Activated naive CD8-positive, alpha-beta T cell treated with anti-CD3 and anti-CD28 coated beads, Interleukin-2, amount 50 U/mL, for 16 hours (primary cell): ENCODE results near the gene TSKU.

Experiments
- DNase-seq: peaks from one replicate; pipeline ENCODE4 v3.0.0-alpha.2; 2020; ENCODE audit warnings: low read depth, low spot score

The TSKU gene

GRCh38 chr11:76752321-76753143 lies 30.6 kb upstream of the TSKU start:
- no peak for DNase-seq

- DNase-seq = no peak
Measured at GRCh38 chr11:76753449-76753848, 29.7 kb upstream of the TSKU start.

GRCh38 chr11:76753950-76754349 lies 29.2 kb upstream of the TSKU start:
- no peak for DNase-seq

GRCh38 chr11:76756341-76756741 lies 26.8 kb upstream of the TSKU start:
- DNase-seq = no peak

GRCh38 chr11:76758311-76758710 lies 24.8 kb upstream of the TSKU start:
- DNase-seq = no peak

GRCh38 chr11:76759092-76759491 lies 24.1 kb upstream of the TSKU start:
- DNase-seq = no peak

- DNase-seq = no peak
Measured at GRCh38 chr11:76759517-76759916, 23.6 kb upstream of the TSKU start.

- DNase-seq = no peak
Measured at GRCh38 chr11:76760236-76760635, 22.9 kb upstream of the TSKU start.

- DNase-seq = no peak
Measured at GRCh38 chr11:76761718-76762355, 21.3 kb upstream of the TSKU start.

GRCh38 chr11:76762356-76762752 lies 20.8 kb upstream of the TSKU start:
- DNase-seq = no peak

GRCh38 chr11:76762867-76763572 lies 20.1 kb upstream of the TSKU start:
- no peak for DNase-seq

GRCh38 chr11:76763573-76764346 lies 19.4 kb upstream of the TSKU start:
- DNase-seq = no peak

- no peak for DNase-seq
Measured at GRCh38 chr11:76764941-76765665, 18.1 kb upstream of the TSKU start.

- DNase-seq = no peak
Measured at GRCh38 chr11:76765863-76766350, 17.2 kb upstream of the TSKU start.

GRCh38 chr11:76766521-76766920 lies 16.6 kb upstream of the TSKU start:
- no peak for DNase-seq

- no peak for DNase-seq
Measured at GRCh38 chr11:76767659-76768058, 15.5 kb upstream of the TSKU start.

GRCh38 chr11:76768088-76768908 lies 14.9 kb upstream of the TSKU start:
- no peak for DNase-seq

GRCh38 chr11:76768909-76769560 lies 14.1 kb upstream of the TSKU start:
- no peak for DNase-seq
